ENCODE data around the gene VPS45. TPM values are rescaled to one million over a fixed set of nuclear protein-coding genes. Genes with fewer than 3 reads are reported as not detected.

VPS45 gene
- total RNA-seq, 4 donors from 2014 or later = 38.9 to 56.5 (median 44.9) TPM

DNA sequence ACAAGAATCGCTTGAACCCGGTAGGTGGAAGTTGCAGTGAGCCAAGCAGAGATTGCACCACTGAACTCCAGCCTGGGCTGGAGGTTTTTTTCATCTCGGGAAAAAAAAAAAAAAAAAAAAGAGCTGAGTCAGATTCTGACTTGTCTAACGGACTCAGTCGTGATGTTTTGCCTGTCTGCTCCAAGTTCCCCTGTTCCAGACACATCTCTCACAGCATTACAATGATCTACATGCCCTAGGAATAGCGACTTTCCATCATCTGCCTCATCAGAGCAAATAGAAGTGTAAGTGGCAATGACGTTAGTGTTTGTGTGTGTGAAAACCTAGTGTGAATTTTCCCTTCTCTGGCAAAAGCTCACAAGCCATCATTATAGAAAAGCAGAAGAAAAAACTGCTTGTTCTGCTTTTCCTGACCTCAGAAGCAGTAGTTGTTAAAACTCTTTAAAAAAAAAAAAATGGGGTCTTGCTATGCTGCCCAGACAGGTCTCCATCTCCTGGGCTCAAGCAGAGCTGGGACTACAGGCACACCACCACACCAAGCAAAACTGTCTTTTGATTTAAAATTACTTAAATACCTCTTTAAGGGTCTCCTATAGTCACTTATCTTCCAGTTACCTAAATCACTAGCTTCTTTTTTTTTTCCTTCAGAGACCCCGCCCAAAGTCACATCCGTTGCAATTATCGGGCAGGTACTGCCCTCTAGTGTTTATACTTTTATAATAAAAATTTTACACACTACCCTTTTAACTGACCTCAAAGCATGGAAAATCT lies 119.4 kb downstream of the VPS45 start:
- Histone ChIP-seq H3K4me3 (peak overlapping the region in 3 of 4 donors; percentile 2 to 32 (median 17)), H3K27ac (replicated peaks in 1 of 4) (peak overlapping the region; percentile 2 to 29 (median 23)), H3K27me3 (no peaks in the 10 kb centered on the region), H3K9me3 (no peaks in the 10 kb centered on the region), H3K36me3 (no peaks in the 10 kb centered on the region), H3K4me1 (peaks cover 4 to 11% (median 7%) of the 10 kb centered on the region in 4 donors)
- no peak for DNase-seq (ENCODE audit: extremely low spot score)
- 27% methylated on average over 10 of the region's 10 CpGs for WGBS
- intact Hi-C loops (cut with DNase I) = loop anchor here (5.0 kb wide), 1 partner anchor 225 kb away; no protein-coding TSS in a partner anchor
- TF ChIP-seq, protein P1, sequence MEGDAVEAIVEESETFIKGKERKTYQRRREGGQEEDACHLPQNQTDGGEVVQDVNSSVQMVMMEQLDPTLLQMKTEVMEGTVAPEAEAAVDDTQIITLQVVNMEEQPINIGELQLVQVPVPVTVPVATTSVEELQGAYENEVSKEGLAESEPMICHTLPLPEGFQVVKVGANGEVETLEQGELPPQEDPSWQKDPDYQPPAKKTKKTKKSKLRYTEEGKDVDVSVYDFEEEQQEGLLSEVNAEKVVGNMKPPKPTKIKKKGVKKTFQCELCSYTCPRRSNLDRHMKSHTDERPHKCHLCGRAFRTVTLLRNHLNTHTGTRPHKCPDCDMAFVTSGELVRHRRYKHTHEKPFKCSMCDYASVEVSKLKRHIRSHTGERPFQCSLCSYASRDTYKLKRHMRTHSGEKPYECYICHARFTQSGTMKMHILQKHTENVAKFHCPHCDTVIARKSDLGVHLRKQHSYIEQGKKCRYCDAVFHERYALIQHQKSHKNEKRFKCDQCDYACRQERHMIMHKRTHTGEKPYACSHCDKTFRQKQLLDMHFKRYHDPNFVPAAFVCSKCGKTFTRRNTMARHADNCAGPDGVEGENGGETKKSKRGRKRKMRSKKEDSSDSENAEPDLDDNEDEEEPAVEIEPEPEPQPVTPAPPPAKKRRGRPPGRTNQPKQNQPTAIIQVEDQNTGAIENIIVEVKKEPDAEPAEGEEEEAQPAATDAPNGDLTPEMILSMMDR (IDR thresholded peaks at IDR 0.05) = peak; percentile 47 to 54 (median 48)
- TF ChIP-seq POLR2A (IDR thresholded peaks at IDR 0.05; ENCODE audit: low read depth) = no peak
- no peak for TF ChIP-seq EP300 (IDR thresholded peaks at IDR 0.05)
- peak in 1 of 2 donors; percentile 14 for TF ChIP-seq POLR2AphosphoS5 (IDR thresholded peaks at IDR 0.05)

DNA sequence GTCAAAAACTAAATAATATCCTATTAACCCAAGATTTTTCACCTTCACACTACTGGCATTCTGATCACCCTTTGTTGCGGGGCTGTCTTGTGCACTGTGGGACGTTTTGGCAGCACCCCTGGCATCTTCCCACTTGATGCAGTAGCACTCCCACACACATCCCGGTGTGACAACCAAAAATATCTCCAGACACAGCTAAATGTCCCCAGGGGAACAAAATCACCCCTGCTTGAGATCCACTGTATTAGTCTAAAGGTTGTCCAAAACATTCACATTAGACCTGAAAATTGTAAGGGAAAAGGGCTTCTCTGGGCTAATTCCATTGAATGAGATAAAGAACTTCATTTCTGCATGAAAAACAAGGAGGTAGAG lies 120.0 kb downstream of the VPS45 start:
- Histone ChIP-seq H3K27ac (replicated peaks in 1 of 4) (no peak overlapping the region), H3K9me3 (no peaks in the 10 kb centered on the region), H3K27me3 (no peaks in the 10 kb centered on the region), H3K4me1 (peaks cover 4 to 11% (median 7%) of the 10 kb centered on the region in 4 donors), H3K4me3 (no peak overlapping the region), H3K36me3 (no peaks in the 10 kb centered on the region)
- intact Hi-C loops (cut with DNase I) = loop anchor here (5.0 kb wide), 1 partner anchor 225 kb away; no protein-coding TSS in a partner anchor
- no peak for DNase-seq (ENCODE audit: extremely low spot score)
- no peak for TF ChIP-seq EP300 (IDR thresholded peaks at IDR 0.05)
- TF ChIP-seq POLR2AphosphoS5 (IDR thresholded peaks at IDR 0.05) = no peak
- TF ChIP-seq, protein P1 (IDR thresholded peaks at IDR 0.05) = no peak
- no peak for TF ChIP-seq POLR2A (IDR thresholded peaks at IDR 0.05; ENCODE audit: low read depth)
- 12% methylated on average over 3 of the region's 3 CpGs for WGBS

DNA sequence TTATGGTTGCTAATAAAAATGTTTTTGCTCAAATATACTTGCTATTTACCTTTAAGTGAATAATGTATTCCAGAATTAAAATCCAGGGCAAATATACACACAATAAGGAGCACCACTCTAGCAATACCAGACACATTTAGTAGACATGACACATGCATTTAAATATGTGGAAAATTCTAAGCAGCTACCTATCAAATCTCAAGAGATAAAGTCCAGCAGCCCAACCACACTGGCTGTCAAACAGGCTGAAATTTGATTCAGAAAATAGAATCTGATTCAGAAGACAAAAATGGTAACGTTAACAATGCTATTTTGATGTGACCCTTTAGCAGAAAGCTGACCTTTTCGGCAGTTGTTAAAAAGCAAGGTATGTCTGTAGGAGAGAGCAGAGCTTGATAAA lies 124.4 kb downstream of the VPS45 start:
- peaks cover 0 to 7% (median 0%) of the 10 kb centered on the region in 4 donors for H3K27me3 ChIP-seq
- TF ChIP-seq EP300 (IDR thresholded peaks at IDR 0.05) (no peak), POLR2AphosphoS5 (IDR thresholded peaks at IDR 0.05) (no peak), POLR2A (IDR thresholded peaks at IDR 0.05; ENCODE audit: low read depth) (no peak)
- TF ChIP-seq, protein P1 (IDR thresholded peaks at IDR 0.05) = no peak
- no peak overlapping the region for H3K27ac ChIP-seq (replicated peaks in 1 of 4)
- intact Hi-C loops (cut with DNase I) = no loop called here
- H3K4me1 ChIP-seq = peaks cover under 1 to 9% (median 3%) of the 10 kb centered on the region in 4 donors
- 51% methylated on average over 2 of the region's 2 CpGs for WGBS
- H3K4me3 ChIP-seq = no peak overlapping the region
- no peak for DNase-seq (ENCODE audit: extremely low spot score)
- no peaks in the 10 kb centered on the region for H3K36me3 ChIP-seq
- no peaks in the 10 kb centered on the region for H3K9me3 ChIP-seq

DNA sequence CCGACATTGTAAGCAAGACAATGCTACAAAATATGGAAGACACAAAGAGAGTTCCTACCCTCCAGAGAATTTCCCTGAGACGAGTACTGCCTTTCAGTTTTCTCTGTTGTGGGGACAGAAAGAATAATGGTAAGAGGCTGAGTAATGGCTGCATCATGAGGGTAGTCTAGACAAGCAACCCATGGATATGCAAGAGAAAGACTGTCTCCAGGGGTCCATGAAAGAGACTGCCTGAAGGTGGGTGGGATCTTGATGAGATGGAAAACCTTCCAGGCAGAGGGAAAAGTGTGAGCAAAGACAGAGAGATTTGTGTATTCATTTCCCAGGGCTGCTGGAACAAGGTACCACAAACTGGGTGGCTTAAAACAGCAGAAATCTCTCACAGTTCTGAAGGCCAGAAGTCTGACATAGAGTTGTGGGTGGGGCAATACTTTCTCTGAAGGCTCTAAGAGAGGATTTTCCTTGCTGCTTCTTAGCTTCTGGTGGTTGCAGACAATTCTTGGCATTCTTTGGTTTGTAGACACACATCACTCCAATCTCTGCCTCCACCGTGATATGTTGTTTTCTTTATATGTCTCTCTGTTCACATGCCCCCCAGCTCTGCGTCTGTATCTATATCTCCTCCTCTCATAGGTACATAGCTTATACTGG lies 126.9 kb downstream of the VPS45 start:
- intact Hi-C loops (cut with DNase I) = no loop called here
- Histone ChIP-seq H3K27ac (replicated peaks in 1 of 4) (no peak overlapping the region), H3K4me3 (no peak overlapping the region), H3K36me3 (no peaks in the 10 kb centered on the region), H3K4me1 (no peaks in the 10 kb centered on the region), H3K9me3 (no peaks in the 10 kb centered on the region), H3K27me3 (peaks cover 0 to 7% (median 0%) of the 10 kb centered on the region in 4 donors)
- TF ChIP-seq, protein P1 (IDR thresholded peaks at IDR 0.05) = no peak
- TF ChIP-seq POLR2A (IDR thresholded peaks at IDR 0.05; ENCODE audit: low read depth) = no peak
- no peak for TF ChIP-seq POLR2AphosphoS5 (IDR thresholded peaks at IDR 0.05)
- no peak for TF ChIP-seq EP300 (IDR thresholded peaks at IDR 0.05)
- WGBS = 80% methylated on average over 4 of the region's 4 CpGs
- no peak for DNase-seq (ENCODE audit: extremely low spot score)

Other genes with a start within 250 kb of the VPS45 start
- gene BOLA1, start 168.2 kb upstream of the VPS45 start, total RNA-seq = 10 to 100 TPM; 31.1 to 45.8 (median 41.6) TPM
- gene SV2A, start 149.9 kb upstream of the VPS45 start, total RNA-seq = 1 to 10 TPM; 3.3 to 8.6 (median 5.5) TPM
- 10 to 100 TPM; 12.1 to 21.6 (median 14.0) TPM for gene SF3B4, start 140.0 kb upstream of the VPS45 start, total RNA-seq
- 10 to 100 TPM in 2 of 4 donors, 1 to 10 TPM in 2; 7.3 to 15.0 (median 10.5) TPM for gene MTMR11, start 130.9 kb upstream of the VPS45 start, total RNA-seq
- 10 to 100 TPM; 23.7 to 41.1 (median 30.4) TPM for gene OTUD7B, start 57.0 kb upstream of the VPS45 start, total RNA-seq
- 100 to 1,000 TPM; 294 to 426 (median 337) TPM for gene PLEKHO1, start 82.1 kb downstream of the VPS45 start, total RNA-seq
- gene ANP32E, start 168.3 kb downstream of the VPS45 start, total RNA-seq = 10 to 100 TPM; 15.6 to 20.3 (median 18.6) TPM
- 1 to 10 TPM in 1 of 4 donors, under 1 TPM in 2, not detected in 1; 0.33 to 1.0 (median 0.42) TPM for gene CA14, start 190.0 kb downstream of the VPS45 start, total RNA-seq
- 10 to 100 TPM; 36.1 to 63.5 (median 49.7) TPM for gene APH1A, start 201.2 kb downstream of the VPS45 start, total RNA-seq
- gene C1orf54, start 205.0 kb downstream of the VPS45 start, total RNA-seq = 10 to 100 TPM; 15.2 to 36.1 (median 18.0) TPM
- gene CIART, start 214.8 kb downstream of the VPS45 start, total RNA-seq = 10 to 100 TPM; 13.7 to 26.0 (median 14.2) TPM
- gene MRPS21, start 226.1 kb downstream of the VPS45 start, total RNA-seq = 10 to 100 TPM; 44.2 to 59.0 (median 48.1) TPM